Heart left ventricle (tissue), 16 donors: ENCODE data around the gene MAP7D1. TPM values are rescaled to one million over a fixed set of nuclear protein-coding genes. Genes with fewer than 3 reads are reported as not detected.
A peak's percentile ranks its signal among the peaks of the same experiment; 100 is the strongest.

ENCODE experiments used
- ATAC-seq, 4 donors: fragments of 200-7000 bp; cut with Tn5 transposase; one replicate each; pipeline ENCODE4 v1.9.1; 2020 to 2022; ENCODE audit warnings: moderate library complexity in 4 of 4, mild to moderate bottlenecking in 3 of 4, moderate number of reproducible peaks in 1 of 4
- DNase-seq, 5 donors: peaks; one replicate each; pipeline ENCODE4 v3.0.0-alpha.2; 2020
- H3K27ac ChIP-seq, 12 donors: fragments of 200-600 bp; sonication (generic) in 4 of 12; one replicate each; pipeline versions ENCODE4 v1.5.0 to v1.8.0; 2016 to 2022; ENCODE audit warnings: mild to moderate bottlenecking in 2 of 12
- H3K27me3 ChIP-seq, 9 donors: fragments of 200-600 bp; sonication (generic) in 2 of 9; one replicate each; pipeline versions ENCODE4 v1.5.1 to v1.8.0; 2016 to 2022; ENCODE audit warnings: mild to moderate bottlenecking in 3 of 9
- H3K36me3 ChIP-seq, 9 donors: fragments of 200-600 bp; sonication (generic) in 2 of 9; one replicate each; pipeline versions ENCODE4 v1.5.0 to v1.8.0; 2018 to 2022; ENCODE audit warnings: mild to moderate bottlenecking in 2 of 9
- H3K4me1 ChIP-seq, 12 donors: fragments of 200-600 bp; sonication (generic) in 4 of 12; one replicate each; pipeline versions ENCODE4 v1.5.0 to v1.8.0; 2016 to 2022; ENCODE audit warnings: mild to moderate bottlenecking in 3 of 12
- H3K4me3 ChIP-seq, 12 donors: fragments of 200-600 bp; sonication (generic) in 4 of 12; one replicate each; pipeline versions ENCODE4 v1.5.0 to v1.8.0; 2017 to 2022; ENCODE audit warnings: mild to moderate bottlenecking in 9 of 12, moderate library complexity in 4 of 12
- H3K9me3 ChIP-seq, 12 donors: fragments of 200-600 bp; sonication (generic) in 4 of 12; one replicate each; pipeline versions ENCODE4 v1.5.0 to v1.8.0; 2016 to 2022; ENCODE audit warnings: mild to moderate bottlenecking in 1 of 12
- CTCF ChIP-seq, 12 donors: fragments of 200-600 bp; sonication (generic) in 4 of 12; IDR thresholded peaks; one replicate each; pipeline versions ENCODE4 v1.5.0 to v1.8.0; 2018 to 2022; ENCODE audit warnings: antibody characterized with exemption in 12 of 12, mild to moderate bottlenecking in 5 of 12
- POLR2A ChIP-seq, 2 donors: fragments of 450-650 bp; IDR thresholded peaks; one replicate each; pipeline ENCODE4 v1.6.1; 2017; ENCODE audit warnings: antibody characterized with exemption in 2 of 2, mild to moderate bottlenecking in 2 of 2, moderate library complexity in 2 of 2
- WGBS, 4 donors: extraction: QIAGEN DNeasy Blood & Tissue Kit in 2 of 4; methylation state at CpG; one replicate each; pipeline versions ENCODE4 v1.1.5 to v1.1.7; 2013 to 2018; 5-methylcytosine and 5-hydroxymethylcytosine counted together
- intact Hi-C, 10 donors: fragments of 100-400 bp; cut with DNase I; formaldehyde crosslinking; loops; one replicate each; pipeline versions ENCODE4 v1.11.1 to v1.14.2; 2022
- polyA plus RNA-seq, 2 donors: library from polyadenylated mRNA; stranded (reverse); fragments of 200-250 nt; gene quantifications; one replicate each; pipeline ENCODE4 v1.2.3, GENCODE V29; 2013
- total RNA-seq, 9 donors: library from RNA; depleted of rRNA in 2 of 9; stranded (reverse); fragments of >200 nt in 2 of 9; fragmentation: NEBNext Ultra II Directional in 3 of 9; extraction: Animal tissue kit (Norgen Biotek cat#: 25700) in 3 of 9; gene quantifications; one replicate each; pipeline versions ENCODE4 v1.1.0 to v1.2.4, GENCODE V29; 2016 to 2023
- donor health status: ischemic (EF 13 %, LVEDD 7.1; RV severe dilation, severe dysfunction).
- donor health status: healthy with polysubstance abuse.
- donor health status: DM: no; HTN: yes; CAD: no.
- donor health status: DM: no; HTN: no; CAD: no.
- donor health status: ischemic (EF 25% LVEDD 6.9; RV normal size, moderate dysfunction).
- donor health status: ischemic (EF 25% LVEDD 5.7; RV mildly dilated, moderate dysfunction).
- donor health status: healthy.
- donor health status: DM: yes; HTN: yes; CAD: no.
- donor health status: ischemic (EF 35%, LVEDD 5.7; RV mildly dilated, moderate dysfunction).
- donor health status: nonischemic (EF 11% LVEDD 7.7; RV severe dilation, severe dysfunction).
- donor health status: DM: yes; HTN: yes; CAD: no.
- donor health status: PGD.
- donor health status: ischemic (EF 29% LVEDD 5.4; RV normal size, mild dysfunction).
- donor health status: nonischemic (EF 23%, LVEDD 6.1; RV moderate dilation, normal function).

Gene MAP7D1
- total and polyA plus RNA-seq, 11 donors = 236 to 706 (median 328) TPM

- ATAC-seq = no peak
- intact Hi-C loops = loop anchor here in 1 of 10 donors (5.0 kb wide), 1 partner anchor 84 kb away; no protein-coding TSS in a partner anchor
- H3K27me3 ChIP-seq = no peaks in the 10 kb centered on the region
- no peak overlapping the region for H3K4me3 ChIP-seq
- H3K4me1 ChIP-seq = peaks cover 0 to 57% (median 24%) of the 10 kb centered on the region in 12 donors
- no peaks in the 10 kb centered on the region for H3K9me3 ChIP-seq
- no peak for TF ChIP-seq POLR2A (IDR thresholded peaks at IDR 0.05)
- peak overlapping the region; percentile 63 to 96 (median 88) for H3K27ac ChIP-seq
- no peaks in the 10 kb centered on the region for H3K36me3 ChIP-seq
- 65 to 78% (median 75%) methylated on average over 3 of the region's 3 CpGs for WGBS, 4 donors
- no peak for DNase-seq
Observed at GRCh38 chr1:36203027-36203553, 47.1 kb downstream of the MAP7D1 start.

- intact Hi-C loops = loop anchor here in 1 of 10 donors (5.0 kb wide), 1 partner anchor 84 kb away; no protein-coding TSS in a partner anchor
- DNase-seq (peak; percentile 63 to 87 (median 81)), ATAC-seq (peak; percentile 77 to 85 (median 80))
- Histone ChIP-seq H3K27ac (peak overlapping the region; percentile 63 to 96 (median 88)), H3K36me3 (no peaks in the 10 kb centered on the region), H3K4me1 (peaks cover 0 to 57% (median 24%) of the 10 kb centered on the region in 12 donors), H3K9me3 (no peaks in the 10 kb centered on the region), H3K4me3 (peak overlapping the region in 1 of 12 donors; percentile 20), H3K27me3 (no peaks in the 10 kb centered on the region)
- 27 to 39% (median 33%) methylated on average over 10 of the region's 10 CpGs for WGBS, 4 donors
- TF ChIP-seq CTCF (IDR thresholded peaks at IDR 0.05) (no peak), POLR2A (IDR thresholded peaks at IDR 0.05) (no peak)
Observed at GRCh38 chr1:36203554-36204346, 47.8 kb downstream of the MAP7D1 start.

DNA sequence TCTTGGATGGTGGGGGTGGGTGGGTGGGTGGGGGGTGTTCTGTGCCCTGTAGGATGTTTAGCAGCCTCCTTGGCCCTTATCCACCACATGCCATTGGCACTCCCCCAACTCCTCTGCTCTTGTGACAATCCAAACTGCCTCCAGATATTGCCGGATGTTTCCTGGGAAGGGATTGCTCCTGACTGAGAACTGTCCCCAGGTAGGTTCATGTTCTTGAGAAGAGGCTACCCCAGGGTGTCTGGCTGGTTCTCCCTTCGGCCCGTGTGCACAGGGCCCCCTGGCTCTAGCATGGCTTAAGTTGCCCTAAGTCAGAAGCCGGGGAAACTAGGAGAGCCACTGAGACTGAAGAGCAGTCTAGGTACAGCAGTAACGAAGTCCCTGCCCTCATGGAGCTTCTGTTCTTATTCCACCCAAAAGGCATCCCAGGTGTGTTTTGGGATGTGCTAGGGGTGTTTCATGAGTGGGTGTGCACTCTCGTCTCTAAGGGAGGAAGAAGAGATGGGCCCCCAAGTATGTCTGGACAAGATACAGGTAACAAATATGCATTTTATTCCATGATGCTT is 48.5 kb downstream of the MAP7D1 start:
- Histone ChIP-seq H3K27ac (peak overlapping the region; percentile 63 to 96 (median 88)), H3K9me3 (no peaks in the 10 kb centered on the region), H3K27me3 (no peaks in the 10 kb centered on the region), H3K36me3 (no peaks in the 10 kb centered on the region), H3K4me1 (peaks cover 0 to 54% (median 24%) of the 10 kb centered on the region in 12 donors), H3K4me3 (peak overlapping the region in 2 of 12 donors; percentile 20 to 25)
- DNase-seq = peak in 4 of 5 donors; percentile 45 to 71 (median 56)
- intact Hi-C loops = loop anchor here in 1 of 10 donors (5.0 kb wide), 1 partner anchor 83 kb away; no protein-coding TSS in a partner anchor
- ATAC-seq = peak; percentile 5 to 31 (median 12)
- TF ChIP-seq CTCF (IDR thresholded peaks at IDR 0.05) = no peak
- TF ChIP-seq POLR2A (IDR thresholded peaks at IDR 0.05) = no peak
- WGBS, 4 donors = 47 to 60% (median 55%) methylated on average over 6 of the region's 6 CpGs

DNA sequence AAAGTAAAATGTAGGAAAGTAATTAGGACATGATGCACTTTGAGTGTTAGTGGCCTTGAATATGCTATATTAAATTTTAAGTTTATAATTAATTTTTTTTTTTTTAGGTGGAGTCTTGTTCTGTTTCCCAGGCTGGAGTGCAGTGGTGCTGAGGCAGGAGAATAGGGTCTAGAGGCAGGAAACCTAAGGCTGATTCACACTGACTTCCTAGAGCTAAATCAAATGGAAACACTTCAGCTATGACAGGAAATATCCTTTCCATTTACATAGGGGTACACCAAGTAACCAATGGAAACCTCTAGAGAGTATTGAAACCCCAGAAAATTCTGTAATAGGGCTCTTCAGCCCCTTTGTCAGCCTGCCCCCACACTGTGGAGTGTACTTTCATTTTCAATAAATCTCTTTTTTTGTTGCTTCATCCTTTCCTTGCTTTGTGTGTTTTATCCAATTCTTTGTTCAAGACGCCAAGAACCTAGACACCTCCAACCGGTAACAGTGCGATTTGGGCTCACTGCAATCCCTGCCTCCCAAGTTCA is 50.4 kb downstream of the MAP7D1 start:
- Histone ChIP-seq H3K4me1 (peaks cover 0 to 35% (median 23%) of the 10 kb centered on the region in 12 donors), H3K36me3 (no peaks in the 10 kb centered on the region), H3K4me3 (no peak overlapping the region), H3K27ac (peak overlapping the region in 3 of 12 donors; percentile 40 to 93 (median 67)), H3K27me3 (no peaks in the 10 kb centered on the region), H3K9me3 (no peaks in the 10 kb centered on the region)
- DNase-seq = no peak
- intact Hi-C loops = no loop called here
- WGBS, 4 donors = 87 to 97% (median 93%) methylated on average over 3 of the region's 3 CpGs
- TF ChIP-seq CTCF (IDR thresholded peaks at IDR 0.05) = no peak
- TF ChIP-seq POLR2A (IDR thresholded peaks at IDR 0.05) = no peak
- no peak for ATAC-seq
